IPS DF 6.9 (cell line): ENCODE results near the gene ELMOD1.

ENCODE experiments used
- DNase-seq: peaks from one replicate; pipeline ENCODE4 v3.0.0-alpha.2; 2013; ENCODE audit warnings: low read depth, low spot score
- H3K27ac ChIP-seq: one replicate; pipeline ENCODE4 v1.5.1; 2013; ENCODE audit warnings: low read length, control low read depth
- H3K27me3 ChIP-seq: 2 replicates; pipeline ENCODE4 v1.6.1; 2013; ENCODE audit warnings: mild to moderate bottlenecking, low read length; ENCODE audit not compliant: control insufficient read depth, insufficient read depth
- H3K36me3 ChIP-seq: 2 replicates; pipeline ENCODE4 v1.6.1; 2013; ENCODE audit warnings: low read length; ENCODE audit not compliant: control insufficient read depth, insufficient read depth
- H3K4me1 ChIP-seq: 2 replicates; pipeline ENCODE4 v1.6.1; 2013; ENCODE audit warnings: low read length; ENCODE audit not compliant: control insufficient read depth, insufficient read depth
- H3K4me3 ChIP-seq: 2 replicates; pipeline ENCODE4 v1.5.1; 2013; ENCODE audit warnings: mild to moderate bottlenecking, low read length
- H3K9me3 ChIP-seq: 2 replicates; pipeline ENCODE4 v1.6.1; 2013; ENCODE audit warnings: low read length, inconsistent platforms; ENCODE audit not compliant: control insufficient read depth, insufficient read depth
- WGBS: extraction: QIAGEN DNeasy Blood & Tissue Kit; methylation state at CpG from one replicate; pipeline ENCODE4 v1.1.7; 2013; ENCODE audit warnings: mixed read lengths, missing lambda C conversion rate; ENCODE audit not compliant: insufficient read length, insufficient coverage; 5-methylcytosine and 5-hydroxymethylcytosine counted together

ELMOD1 gene

DNA sequence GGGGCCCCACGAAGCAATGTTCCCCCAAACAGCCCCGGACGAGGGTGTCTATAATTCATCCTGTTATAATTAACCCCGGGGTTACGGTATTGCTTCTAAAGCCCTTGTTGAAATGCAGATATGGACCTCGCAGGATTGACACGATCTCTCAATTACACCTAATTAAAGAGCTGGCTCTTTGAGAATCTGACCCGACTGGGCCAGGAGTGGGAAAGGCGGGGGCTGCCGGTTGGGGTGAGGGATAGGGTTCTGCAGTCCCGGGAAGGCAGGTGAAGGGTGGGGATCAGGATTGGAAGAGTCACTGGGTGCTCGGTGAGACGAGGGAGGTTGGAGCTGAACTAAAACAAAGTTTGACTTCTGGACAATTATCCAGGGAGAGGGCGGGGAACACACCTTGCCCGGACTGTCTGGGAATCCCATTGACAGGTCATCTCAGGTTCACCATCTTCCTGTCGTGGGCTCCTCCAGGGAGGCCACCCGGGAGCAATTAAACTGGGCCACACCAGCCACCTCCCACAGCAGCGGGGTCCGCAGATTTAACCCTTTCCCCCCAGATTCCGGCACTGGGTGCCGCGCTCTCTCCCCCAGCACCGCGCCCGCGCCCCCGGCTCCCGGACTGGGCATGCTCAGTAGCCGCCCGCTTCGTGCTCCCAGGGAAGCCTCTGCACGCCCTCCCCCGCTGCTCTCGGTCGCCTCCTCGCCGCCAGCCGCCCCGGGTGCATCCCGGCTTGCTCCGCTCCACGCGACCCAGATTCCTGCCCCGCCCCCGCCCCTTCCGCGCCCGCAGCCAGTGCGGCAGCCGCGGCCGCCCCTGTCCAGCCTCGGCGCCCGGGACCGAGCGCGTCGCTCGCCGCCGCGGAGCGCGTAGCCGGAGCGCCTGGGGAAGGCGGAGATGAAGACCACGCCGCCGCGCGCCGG, at the start of gene ELMOD1:
Gene ELMOD1, plus strand, starts transcription at position 688 of the 918 bp plus-strand sequence. CDS start 27,043 bp downstream, outside the sequence.
- Histone ChIP-seq H3K9me3 (no peaks in the 10 kb centered on the region), H3K4me1 (no peaks in the 10 kb centered on the region; the same call in 1 of the 2 replicates), H3K27me3 (peaks cover 21% of the 10 kb centered on the region), H3K36me3 (no peaks in the 10 kb centered on the region), H3K4me3 (peak within 1 kb of the TSS; percentile 65), H3K27ac (no peak within 1 kb of the TSS)
- no CpG with 5 or more reads among the region's 74 CpGs for WGBS
- no peak for DNase-seq

DNA sequence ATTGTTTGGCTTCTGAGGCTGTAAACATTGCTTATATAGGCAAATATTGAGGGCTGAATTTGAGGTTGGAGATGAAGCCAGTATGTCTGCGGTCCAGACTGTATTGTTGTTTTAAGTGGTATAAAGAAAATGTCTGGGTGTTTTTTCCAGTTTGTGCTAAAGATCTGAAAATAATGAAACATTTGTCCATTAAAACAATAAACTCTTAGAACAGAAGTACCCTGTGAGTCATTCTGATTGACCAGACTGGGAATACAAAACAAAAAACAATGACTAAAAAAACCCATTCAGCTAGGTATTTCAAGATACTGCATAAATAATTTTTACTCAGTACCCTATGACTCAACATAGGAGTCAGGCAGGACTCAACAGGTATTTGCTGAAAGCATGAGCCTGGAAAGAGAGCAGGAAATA, 45.8 kb upstream of the ELMOD1 start:
- H3K36me3 ChIP-seq, result no peaks in the 10 kb centered on the region
- H3K9me3 ChIP-seq, result no peaks in the 10 kb centered on the region
- DNase-seq, result no peak
- no peak overlapping the region for H3K27ac ChIP-seq
- H3K27me3 ChIP-seq, result no peaks in the 10 kb centered on the region
- H3K4me3 ChIP-seq, result no peak overlapping the region
- H3K4me1 ChIP-seq, result no peaks in the 10 kb centered on the region
- no CpG with 5 or more reads among the region's 1 CpG for WGBS

DNA sequence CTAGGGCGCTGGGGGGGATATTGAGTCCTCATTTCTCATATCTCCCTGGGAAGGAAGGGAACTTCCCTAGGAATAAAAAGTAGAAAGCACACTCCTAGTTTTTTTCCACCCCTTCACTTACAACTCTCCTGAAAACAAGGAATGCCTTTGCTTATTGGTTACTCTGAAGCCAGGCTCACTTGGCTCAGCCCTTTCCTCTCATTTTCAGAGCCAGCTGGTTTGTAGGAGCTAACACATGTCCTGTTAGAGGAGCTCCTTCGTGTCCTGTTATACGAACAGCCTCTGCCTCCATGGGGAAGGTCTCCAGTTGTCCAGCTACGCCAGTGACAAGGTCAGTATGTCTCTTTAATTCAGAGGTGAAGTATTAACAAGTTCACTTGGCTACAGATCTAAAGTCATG, 43.0 kb upstream of the ELMOD1 start:
- no peaks in the 10 kb centered on the region for H3K4me1 ChIP-seq
- no peaks in the 10 kb centered on the region for H3K36me3 ChIP-seq
- H3K9me3 ChIP-seq, result no peaks in the 10 kb centered on the region
- no CpG with 5 or more reads among the region's 4 CpGs for WGBS
- no peak for DNase-seq
- no peaks in the 10 kb centered on the region for H3K27me3 ChIP-seq
- H3K4me3 ChIP-seq, result no peak overlapping the region
- no peak overlapping the region for H3K27ac ChIP-seq

DNA sequence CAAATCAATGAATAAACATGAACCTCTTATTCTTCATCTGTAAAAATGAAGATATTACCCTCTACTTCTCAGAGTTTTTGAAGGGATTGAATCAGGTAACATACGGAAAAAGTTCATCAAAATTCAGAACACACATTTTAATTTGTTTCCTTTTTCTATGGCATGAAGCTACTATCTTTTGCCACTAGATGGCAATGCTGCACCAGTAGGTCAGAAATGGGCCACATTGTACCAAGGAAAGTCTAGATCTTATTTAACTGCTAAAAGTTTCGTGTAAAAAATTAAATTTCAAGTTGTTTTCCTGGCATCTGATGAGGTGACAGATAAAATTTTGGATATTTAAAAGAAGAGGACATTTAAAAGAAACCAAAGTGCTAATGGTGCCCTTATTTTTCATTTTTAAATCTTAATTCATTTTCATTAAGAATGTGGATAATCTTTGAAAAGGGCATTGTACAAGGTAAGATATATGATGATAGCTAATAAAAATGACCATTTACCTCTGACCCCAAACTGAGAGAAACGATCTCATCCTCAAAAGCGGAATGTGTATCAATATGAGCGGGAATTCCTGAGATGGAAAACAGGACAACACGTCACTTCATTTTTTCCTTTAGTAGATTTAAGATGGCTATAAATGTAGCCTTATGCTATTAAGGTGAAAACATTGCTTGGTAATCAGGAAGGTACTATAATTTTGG, 41.5 kb upstream of the ELMOD1 start:
- Histone ChIP-seq H3K9me3 (no peaks in the 10 kb centered on the region), H3K4me1 (no peaks in the 10 kb centered on the region), H3K36me3 (no peaks in the 10 kb centered on the region), H3K4me3 (no peak overlapping the region), H3K27me3 (no peaks in the 10 kb centered on the region), H3K27ac (no peak overlapping the region)
- no peak for DNase-seq
- no CpG with 5 or more reads among the region's 6 CpGs for WGBS

DNA sequence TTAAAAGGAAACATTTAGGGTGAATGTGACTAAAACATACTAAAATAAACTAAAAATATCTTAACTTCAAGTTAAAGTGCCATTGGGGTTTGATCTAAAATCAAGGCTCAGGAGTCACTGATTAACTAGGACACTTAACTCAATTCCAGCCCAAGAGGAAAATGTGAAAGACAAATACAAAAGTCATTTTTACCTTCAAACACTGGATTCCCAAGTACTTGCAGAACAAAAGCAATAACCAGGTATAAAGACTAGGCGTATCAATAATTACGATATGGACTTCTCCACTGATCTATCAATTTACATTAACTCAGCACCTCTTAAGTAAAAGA, 41.0 kb upstream of the ELMOD1 start:
- H3K27me3 ChIP-seq, result no peaks in the 10 kb centered on the region
- no peak overlapping the region for H3K27ac ChIP-seq
- no peaks in the 10 kb centered on the region for H3K9me3 ChIP-seq
- no peaks in the 10 kb centered on the region for H3K4me1 ChIP-seq
- no peak for DNase-seq
- no peak overlapping the region for H3K4me3 ChIP-seq
- no CpG with 5 or more reads among the region's 2 CpGs for WGBS
- no peaks in the 10 kb centered on the region for H3K36me3 ChIP-seq

DNA sequence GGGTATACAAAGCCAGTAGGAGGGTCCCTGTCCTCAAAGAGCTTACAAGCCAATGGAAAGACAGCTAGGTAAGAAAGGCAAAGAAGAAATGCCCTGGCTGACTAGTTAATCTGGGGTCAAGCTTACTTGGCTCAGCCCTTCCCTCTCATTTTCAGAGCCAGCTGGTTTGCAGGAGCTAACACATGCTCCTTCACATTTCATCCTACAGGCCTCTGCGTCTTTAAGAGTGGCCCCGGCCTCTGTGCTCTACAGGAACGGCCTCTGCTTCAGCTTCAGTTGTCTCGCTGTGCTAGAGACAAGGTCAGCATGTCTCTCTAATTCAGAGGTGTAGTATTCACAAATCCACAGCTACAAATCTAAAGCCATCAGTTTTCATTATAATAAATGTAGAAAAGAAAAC, 40.6 kb upstream of the ELMOD1 start:
- H3K9me3 ChIP-seq, result no peaks in the 10 kb centered on the region
- H3K4me3 ChIP-seq, result no peak overlapping the region
- no peaks in the 10 kb centered on the region for H3K4me1 ChIP-seq
- WGBS, result no CpG with 5 or more reads among the region's 4 CpGs
- H3K36me3 ChIP-seq, result no peaks in the 10 kb centered on the region
- H3K27me3 ChIP-seq, result no peaks in the 10 kb centered on the region
- no peak for DNase-seq
- no peak overlapping the region for H3K27ac ChIP-seq

DNA sequence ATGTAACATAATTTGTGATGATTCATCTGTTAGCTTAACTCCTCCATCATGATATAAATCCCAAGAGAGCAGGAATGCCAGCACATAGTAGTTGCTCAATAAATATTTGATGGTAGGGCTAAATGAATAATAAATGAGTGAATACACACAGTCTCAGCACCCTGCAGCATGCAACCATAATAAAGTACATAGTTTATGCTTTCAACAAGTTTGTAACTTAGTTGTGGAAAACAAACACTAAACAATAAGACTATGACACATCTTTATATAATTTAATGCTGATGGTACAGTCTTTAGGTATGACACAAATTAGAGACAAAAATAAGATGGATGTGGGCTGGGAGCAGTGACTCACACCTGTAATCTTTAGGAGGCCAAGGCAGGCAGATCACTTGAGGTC, 29.3 kb upstream of the ELMOD1 start:
- Histone ChIP-seq H3K27ac (no peak overlapping the region), H3K4me1 (peaks cover 1% of the 10 kb centered on the region; the same call in 1 of the 2 replicates), H3K4me3 (no peak overlapping the region), H3K9me3 (no peaks in the 10 kb centered on the region), H3K36me3 (no peaks in the 10 kb centered on the region), H3K27me3 (no peaks in the 10 kb centered on the region)
- no peak for DNase-seq

DNA sequence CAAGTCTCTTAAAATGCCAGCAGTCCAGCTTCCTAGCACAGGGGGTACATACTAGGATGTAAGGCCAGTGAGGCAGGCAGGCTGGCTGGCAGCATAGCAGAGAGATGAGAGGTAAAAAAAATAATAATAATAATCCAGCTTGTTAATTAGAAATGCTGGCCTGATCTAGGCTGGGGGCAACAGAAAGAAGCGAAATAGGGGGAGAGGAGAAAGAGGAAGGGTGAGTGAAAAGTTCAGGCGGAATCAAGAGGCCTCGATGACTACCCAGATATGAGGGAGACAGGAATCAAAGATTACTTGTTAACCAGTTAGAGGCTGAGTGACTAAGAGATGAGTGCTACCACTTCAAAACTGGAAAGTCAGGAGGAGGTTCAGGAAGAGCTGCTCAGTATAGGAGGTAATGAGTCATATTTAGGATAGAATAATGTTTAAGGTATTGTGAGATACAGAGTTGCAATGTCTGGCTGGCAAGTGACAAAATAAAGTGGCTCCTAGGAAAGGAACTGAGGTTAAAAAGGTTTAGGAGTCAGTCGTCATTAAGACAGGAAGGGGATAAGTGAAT, 28.2 kb upstream of the ELMOD1 start:
- Histone ChIP-seq H3K36me3 (no peaks in the 10 kb centered on the region), H3K4me3 (no peak overlapping the region), H3K27me3 (no peaks in the 10 kb centered on the region), H3K4me1 (peaks cover 1% of the 10 kb centered on the region; the same call in 1 of the 2 replicates), H3K9me3 (no peaks in the 10 kb centered on the region), H3K27ac (no peak overlapping the region)
- no peak for DNase-seq
- no CpG with 5 or more reads among the region's 4 CpGs for WGBS

DNA sequence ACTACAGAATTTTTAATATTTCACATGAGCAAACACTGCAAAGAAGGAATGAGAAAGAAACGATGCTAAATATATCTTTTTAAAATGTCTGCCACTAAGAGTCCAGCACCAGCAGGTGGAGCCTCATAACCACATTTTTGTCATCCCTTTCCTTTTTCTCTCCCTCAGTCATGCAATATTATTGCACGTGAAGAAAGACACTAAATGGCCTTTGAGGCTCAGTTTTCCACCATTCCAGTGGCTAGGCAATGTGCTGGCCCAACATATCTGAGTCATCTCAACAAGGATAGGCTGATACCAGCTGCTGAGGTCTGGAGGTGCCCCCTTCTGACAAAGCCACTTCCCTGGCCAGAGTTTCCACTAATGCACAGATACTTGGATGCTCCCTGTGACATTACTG, 27.2 kb upstream of the ELMOD1 start:
- no CpG with 5 or more reads among the region's 2 CpGs for WGBS
- no peak overlapping the region for H3K27ac ChIP-seq

DNA sequence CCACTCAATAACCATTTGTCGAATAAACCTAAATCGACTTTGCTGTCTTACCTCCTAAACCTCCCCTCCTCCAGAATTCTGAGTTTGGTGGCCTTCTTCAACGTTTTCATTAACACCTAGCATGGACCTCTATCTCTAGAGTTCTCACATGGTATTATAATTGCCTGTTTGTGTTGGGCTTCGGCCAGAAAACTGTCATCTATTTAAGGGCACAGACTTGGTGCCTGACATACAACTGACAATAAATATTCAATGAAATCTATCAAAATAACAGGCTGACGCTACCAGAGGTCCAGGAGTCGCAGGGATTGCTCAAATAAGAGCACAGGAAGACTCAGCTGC, 26.1 kb upstream of the ELMOD1 start:
- Histone ChIP-seq H3K4me3 (peak overlapping the region; percentile 78; the same call in 1 of the 2 replicates), H3K27ac (no peak overlapping the region), H3K4me1 (peaks cover 1% of the 10 kb centered on the region; the same call in 1 of the 2 replicates), H3K36me3 (no peaks in the 10 kb centered on the region), H3K9me3 (no peaks in the 10 kb centered on the region), H3K27me3 (no peaks in the 10 kb centered on the region)
- no CpG with 5 or more reads among the region's 6 CpGs for WGBS
- DNase-seq, result no peak

More for the DNA sequence above, 27.2 kb upstream of the ELMOD1 start:
- no peaks in the 10 kb centered on the region for H3K9me3 ChIP-seq
- H3K4me1 ChIP-seq, result peaks cover 1% of the 10 kb centered on the region; the same call in 1 of the 2 replicates
- no peak for DNase-seq
- no peak overlapping the region for H3K4me3 ChIP-seq
- no peaks in the 10 kb centered on the region for H3K36me3 ChIP-seq
- H3K27me3 ChIP-seq, result no peaks in the 10 kb centered on the region
